Measurements from ENCODE around the gene GRIK1. TPM values are rescaled to one million over a fixed set of nuclear protein-coding genes. Genes with fewer than 3 reads are reported as not detected.
"Not testable (repeated sequence)": the region's sequence is repeated elsewhere in the genome, so short reads cannot be mapped to it uniquely, and the experiment has no call there.

Gene GRIK1
- total RNA-seq, 1 donor from 2014 or later = not detected

DNA sequence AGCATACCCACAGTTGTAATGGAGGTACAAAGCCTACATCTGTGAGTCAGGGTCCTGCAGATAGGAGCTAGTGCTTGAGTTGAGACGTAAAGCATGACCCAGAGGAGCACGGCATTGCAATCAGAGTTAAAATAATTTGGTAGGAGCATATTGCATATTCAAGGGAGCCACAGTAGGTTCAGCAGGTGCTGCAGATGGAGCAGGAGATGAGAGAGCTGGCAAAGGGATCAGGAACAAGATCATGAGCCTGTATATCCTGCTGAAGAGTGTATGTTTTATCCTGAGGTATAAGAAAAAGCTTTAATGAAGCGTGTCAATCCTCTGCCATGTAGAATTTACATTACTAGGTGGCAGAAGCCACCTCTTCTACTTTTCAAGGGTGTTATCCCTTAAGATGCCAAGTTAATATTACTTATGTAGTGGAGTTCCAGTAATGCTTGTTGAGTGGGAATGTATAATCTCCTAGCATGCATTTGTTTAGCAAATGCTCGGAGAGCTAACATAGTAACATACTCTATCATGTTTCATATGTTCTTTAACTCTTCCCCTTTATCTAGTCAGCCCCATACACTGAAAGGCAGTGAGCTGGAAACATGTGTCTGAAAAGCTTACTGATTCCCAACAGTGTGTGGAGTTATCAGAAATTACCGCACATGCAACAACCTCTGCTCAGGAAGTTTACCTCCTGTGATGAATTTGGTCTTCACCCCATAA lies 300.3 kb downstream of the GRIK1 start:
- intact Hi-C loops (cut with micrococcal nuclease) = no loop called here
- ATAC-seq (no peak), DNase-seq (no peak)

DNA sequence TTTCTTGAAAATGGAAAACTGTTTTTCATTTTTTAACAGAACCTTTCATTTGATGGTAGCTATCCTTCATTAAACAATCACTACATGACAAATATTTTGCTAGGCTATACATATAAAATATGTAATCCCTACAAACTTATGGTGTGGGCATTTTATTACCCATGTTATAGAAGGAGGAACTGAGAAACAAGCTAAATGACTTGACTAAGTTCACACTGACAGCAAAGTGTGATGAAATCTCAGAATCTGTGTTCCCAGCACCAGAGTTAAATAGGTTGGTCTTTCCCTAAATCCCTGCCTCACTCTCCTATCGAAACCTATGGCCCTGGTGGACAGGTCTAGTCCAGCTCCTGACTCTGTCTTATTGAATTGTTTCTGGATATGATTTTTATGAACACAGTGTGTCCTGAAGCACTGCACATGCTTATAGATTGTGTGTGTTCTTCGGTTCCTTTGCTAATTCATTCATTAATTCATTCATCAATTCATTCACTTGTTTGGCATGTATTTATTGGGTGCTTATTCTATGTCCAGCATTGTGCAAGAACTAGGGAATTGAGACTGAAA lies 301.0 kb downstream of the GRIK1 start:
- DNase-seq = no peak
- intact Hi-C loops (cut with micrococcal nuclease) = no loop called here
- ATAC-seq = no peak

GRCh38 chr21:29638138-29638537 lies 301.7 kb downstream of the GRIK1 start:
- ATAC-seq (no peak), DNase-seq (no peak)

GRCh38 chr21:29637553-29637952 lies 302.2 kb downstream of the GRIK1 start:
- no peak for DNase-seq

More at GRCh38 chr21:29638138-29638537, 301.7 kb downstream of the GRIK1 start:
- intact Hi-C loops (cut with micrococcal nuclease) = no loop called here

DNA sequence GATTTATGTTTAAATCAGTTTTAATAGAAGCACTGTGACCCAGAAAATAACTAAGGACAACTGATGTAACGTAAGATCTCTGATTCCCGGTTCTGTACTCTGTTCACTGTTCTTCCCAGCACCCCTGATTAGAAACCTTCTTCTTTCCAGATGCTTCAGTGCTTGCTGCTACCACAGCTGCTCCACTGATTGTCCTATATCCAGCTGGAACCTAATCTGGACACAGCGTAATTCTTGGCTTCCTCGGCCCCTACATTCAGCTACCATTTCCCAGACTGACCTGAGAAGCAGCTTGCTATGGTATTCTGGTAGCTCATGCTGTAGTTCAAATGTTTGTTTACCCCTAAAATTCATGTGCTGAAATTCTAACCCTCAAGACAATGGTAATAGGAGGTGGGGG lies 302.7 kb downstream of the GRIK1 start:
- DNase-seq = no peak
- intact Hi-C loops (cut with micrococcal nuclease) = no loop called here
- peak; percentile 69 for ATAC-seq

More at GRCh38 chr21:29637553-29637952, 302.2 kb downstream of the GRIK1 start:
- intact Hi-C loops (cut with micrococcal nuclease) = no loop called here
- no peak for ATAC-seq

DNA sequence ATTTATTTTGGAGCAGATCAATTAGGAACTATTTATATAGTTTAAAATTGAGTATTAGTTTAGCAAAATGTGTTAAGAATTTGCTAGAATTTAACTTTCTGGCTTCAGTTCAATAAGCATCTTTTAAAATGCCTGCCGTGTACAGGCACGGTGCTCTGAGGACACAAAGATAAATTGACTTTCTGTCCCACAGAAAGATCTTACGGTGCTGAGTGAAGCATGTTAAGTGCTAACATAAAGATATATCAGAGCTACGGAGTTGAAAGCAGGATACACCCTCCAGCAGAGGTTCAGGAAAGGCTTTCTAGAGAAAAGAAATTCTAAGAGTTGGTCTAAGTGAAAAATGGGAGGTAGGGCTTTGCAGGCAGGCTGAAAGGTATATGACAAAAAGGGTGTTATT lies 305.4 kb downstream of the GRIK1 start:
- DNase-seq = no peak
- intact Hi-C loops (cut with micrococcal nuclease) = no loop called here
- ATAC-seq = no peak

GRCh38 chr21:29633756-29634155 lies 306.0 kb downstream of the GRIK1 start:
- no peak for ATAC-seq

DNA sequence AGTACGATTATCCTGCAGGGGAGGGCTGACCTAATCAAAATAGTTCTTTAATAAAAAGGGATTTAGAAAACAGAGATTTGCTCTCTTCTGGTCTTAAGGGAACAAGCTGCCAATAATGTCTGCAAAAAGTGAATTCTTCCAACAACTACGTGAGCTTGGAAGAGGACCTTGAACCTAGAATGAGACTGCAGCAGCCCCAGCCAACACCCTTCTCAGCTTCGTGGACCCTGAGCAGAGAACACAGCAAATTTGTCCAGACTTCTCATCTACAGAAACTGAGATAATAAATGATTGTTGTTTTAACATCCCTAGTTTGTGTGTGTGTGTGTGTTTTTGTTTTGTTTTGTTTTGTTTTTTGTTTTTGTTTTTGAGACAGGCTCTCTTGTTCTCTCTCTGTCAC lies 309.4 kb downstream of the GRIK1 start:
- DNase-seq = no peak
- intact Hi-C loops (cut with micrococcal nuclease) = no loop called here
- no peak for ATAC-seq

More at GRCh38 chr21:29633756-29634155, 306.0 kb downstream of the GRIK1 start:
- intact Hi-C loops (cut with micrococcal nuclease) = no loop called here
- no peak for DNase-seq

DNA sequence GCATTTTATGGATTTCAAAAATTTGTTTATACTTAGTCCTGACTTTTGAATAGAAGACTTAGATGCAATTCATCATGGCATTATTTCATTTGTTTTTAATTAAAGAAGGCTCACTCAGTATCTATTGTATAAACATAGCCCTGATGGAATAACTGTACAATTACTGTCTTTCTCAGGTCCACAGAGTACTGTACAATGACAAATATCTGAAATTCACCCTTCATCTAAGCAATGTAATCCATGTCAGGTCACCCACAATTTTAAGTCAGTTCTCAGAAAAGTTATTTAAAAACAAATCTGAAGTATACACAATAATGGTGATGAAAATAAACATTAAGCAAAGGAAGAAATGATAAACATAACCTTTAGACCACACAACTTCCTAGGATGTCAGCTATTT lies 311.9 kb downstream of the GRIK1 start:
- no peak for ATAC-seq
- intact Hi-C loops (cut with micrococcal nuclease) = no loop called here

GRCh38 chr21:29626801-29627470 lies 312.9 kb downstream of the GRIK1 start:
- no peak for DNase-seq
- intact Hi-C loops (cut with micrococcal nuclease) = no loop called here
- no peak for ATAC-seq

More for the DNA sequence above, 311.9 kb downstream of the GRIK1 start:
- no peak for DNase-seq

DNA sequence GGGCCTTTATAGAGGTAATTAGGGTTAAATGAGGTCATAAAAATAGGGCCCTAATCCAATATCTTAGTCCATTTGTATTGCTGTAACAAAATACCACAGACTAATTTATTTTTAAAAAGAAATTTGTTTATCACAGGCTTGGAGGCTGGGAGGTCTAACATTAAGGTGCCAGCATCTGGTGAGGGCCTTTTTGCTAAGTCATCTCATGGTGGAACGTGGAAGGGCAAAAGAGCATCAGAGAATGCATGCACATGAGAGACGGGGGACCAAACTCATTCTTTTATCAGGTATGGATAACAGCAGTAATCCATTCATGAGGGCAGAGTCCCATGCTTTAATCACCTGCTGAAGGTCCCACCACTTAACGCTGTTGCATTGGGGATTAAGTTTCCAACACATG lies 313.8 kb downstream of the GRIK1 start:
- DNase-seq (no peak), ATAC-seq (no peak)
- intact Hi-C loops (cut with micrococcal nuclease) = no loop called here

DNA sequence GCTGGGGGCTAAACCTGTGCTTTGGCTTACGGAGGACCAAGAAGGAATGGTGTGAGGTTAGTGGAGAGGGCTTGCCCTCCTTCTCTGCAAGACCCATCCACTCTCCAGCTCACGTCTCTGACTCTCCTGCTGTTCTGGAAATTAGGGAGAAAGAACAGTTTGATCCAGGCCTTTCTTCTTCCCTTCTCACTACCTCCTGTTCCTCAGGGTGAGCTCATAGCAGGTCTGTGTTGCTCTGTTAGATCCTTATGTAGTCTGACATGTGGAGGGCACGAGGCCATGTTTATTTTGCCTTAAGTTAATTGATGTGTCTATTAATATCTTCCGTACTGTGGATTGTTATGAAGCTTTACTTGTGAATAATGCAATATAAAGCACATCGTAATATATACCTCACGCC lies 315.0 kb downstream of the GRIK1 start:
- intact Hi-C loops (cut with micrococcal nuclease) = no loop called here
- DNase-seq (no peak), ATAC-seq (no peak)

GRCh38 chr21:29621525-29621924 lies 318.3 kb downstream of the GRIK1 start:
- no peak for ATAC-seq
- intact Hi-C loops (cut with micrococcal nuclease) = no loop called here

DNA sequence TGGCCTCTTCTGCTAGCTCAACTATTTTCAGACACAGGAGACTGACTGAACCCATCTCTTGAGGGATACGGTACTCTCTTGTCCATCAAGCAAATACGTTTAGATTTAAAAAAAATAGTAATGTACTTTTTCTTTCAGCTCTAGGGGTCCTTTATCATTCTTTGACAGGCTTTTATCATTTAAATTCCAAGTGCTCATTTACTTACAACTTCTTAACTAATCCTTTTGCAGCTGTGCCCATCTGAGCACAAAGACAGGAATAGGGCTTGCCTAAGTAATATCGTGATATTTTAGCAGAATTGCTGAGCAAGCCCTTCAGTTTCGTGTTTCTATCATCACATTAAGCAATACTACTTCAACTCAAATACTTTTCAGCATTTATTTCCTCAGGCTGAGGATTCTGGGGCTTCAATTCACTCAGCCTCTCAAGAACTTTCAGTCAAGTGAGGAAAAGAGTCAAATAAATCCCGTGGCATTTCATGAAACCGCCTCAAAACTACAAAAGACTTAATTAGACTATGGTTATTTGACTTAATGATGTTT lies 323.5 kb downstream of the GRIK1 start:
- no peak for ATAC-seq
- intact Hi-C loops (cut with micrococcal nuclease) = no loop called here
- DNase-seq = no peak

More at GRCh38 chr21:29621525-29621924, 318.3 kb downstream of the GRIK1 start:
- no peak for DNase-seq

GRCh38 chr21:29613877-29614276 lies 325.9 kb downstream of the GRIK1 start:
- ATAC-seq = no peak
- no peak for DNase-seq
- intact Hi-C loops (cut with micrococcal nuclease) = no loop called here

DNA sequence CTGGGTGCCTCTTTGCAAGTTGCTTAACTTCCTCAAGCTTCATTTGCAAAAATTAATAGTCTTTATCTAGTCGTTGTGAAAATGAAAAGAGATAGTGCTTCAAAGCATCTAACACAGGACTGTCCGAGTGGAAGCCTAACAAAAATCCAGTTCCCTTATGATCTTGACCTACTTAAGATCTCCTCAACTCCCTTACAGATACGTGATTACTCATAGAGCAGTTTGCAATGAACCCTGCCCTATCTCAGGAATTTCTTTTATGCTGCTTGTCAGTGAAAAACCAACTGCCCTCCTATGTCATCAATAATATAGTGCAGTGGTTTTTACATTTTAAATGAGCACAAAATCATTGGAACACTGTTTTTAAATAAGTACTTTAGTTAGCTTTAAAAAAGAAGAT lies 326.8 kb downstream of the GRIK1 start:
- ATAC-seq (no peak), DNase-seq (no peak)
- intact Hi-C loops (cut with micrococcal nuclease) = no loop called here

DNA sequence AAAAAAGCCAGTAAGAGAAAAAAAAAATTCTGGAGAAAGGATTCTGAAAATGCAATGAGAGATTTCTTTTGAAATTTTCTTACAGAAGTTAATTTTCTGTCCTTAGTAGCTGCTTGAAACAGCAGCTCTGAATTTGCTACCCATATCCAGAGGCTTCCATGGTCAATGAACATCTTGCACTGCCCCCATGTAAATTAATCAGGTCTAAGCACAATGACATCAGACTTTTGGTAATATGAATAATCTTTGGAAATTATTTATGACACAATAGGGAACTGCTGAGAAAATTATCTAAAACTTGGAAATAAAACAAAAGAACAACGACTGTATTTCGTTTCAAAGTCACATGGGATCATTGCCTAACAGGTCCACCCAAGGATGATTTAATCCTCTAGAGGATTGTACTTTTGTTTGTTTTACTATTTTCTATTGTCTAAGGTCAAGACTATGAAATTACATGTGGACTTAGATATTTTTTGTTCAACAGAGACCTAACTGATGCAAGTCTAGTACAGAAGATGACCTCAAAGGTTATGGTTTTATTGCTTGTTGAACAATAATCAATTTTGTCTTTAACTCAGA lies 328.9 kb downstream of the GRIK1 start:
- no peak for DNase-seq
- intact Hi-C loops (cut with micrococcal nuclease) = no loop called here
- no peak for ATAC-seq

- intact Hi-C loops (cut with micrococcal nuclease) = no loop called here
- ATAC-seq = no peak
- no peak for DNase-seq
Measured at GRCh38 chr21:29606613-29607012, 333.2 kb downstream of the GRIK1 start.

DNA sequence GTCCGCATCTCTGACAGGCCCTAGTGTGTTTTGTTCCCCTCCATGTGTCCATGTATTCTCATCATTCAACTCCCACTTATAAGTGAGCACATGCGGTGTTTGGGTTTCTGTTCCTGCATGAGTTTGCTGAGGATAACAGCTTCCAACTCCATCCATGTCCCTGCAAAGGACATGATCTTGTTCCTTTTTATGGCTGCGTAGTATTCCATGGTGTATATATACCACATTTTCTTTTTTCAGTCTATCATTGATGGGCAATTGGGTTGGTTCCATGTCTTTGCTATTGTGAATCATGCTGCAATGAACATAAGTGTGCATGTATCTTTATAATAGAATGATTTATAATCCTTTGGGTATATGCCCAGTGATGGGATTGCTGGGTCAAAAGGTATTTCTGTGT lies 334.6 kb downstream of the GRIK1 start:
- DNase-seq; intact Hi-C loops (cut with micrococcal nuclease); ATAC-seq: not testable (repeated sequence)

DNA sequence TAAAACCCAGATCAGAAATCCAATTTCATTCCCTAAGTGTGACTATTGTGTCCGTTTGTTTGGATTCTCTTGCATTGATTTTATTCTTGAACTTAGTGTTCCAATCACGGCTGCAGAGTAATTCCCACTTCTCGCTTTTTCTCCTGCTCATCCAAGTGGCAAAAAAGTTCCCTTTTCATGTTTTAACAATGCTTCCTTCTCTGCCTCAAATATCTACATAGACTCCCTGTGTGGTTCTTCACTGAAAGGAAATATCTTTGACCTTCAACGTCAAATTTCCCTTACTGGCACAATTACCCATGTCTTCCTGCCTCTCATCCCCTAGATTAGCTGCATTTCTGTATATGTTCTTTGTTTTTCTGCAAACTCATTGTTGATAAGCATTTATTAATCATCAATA lies 335.7 kb downstream of the GRIK1 start:
- no peak for ATAC-seq
- intact Hi-C loops (cut with micrococcal nuclease) = no loop called here
- no peak for DNase-seq

Data from left ventricle myocardium superior (tissue), 1 donor.